A549 treated with Mapracorat at 1 μM for 4 hours (cell line): ENCODE measurements around the gene EOLA1. TPM values are rescaled to one million over a fixed set of nuclear protein-coding genes. Genes with fewer than 3 reads are reported as not detected.

Experiments
- total RNA-seq: library from RNA; stranded (reverse); fragments of 200-300 nt; extraction: Qiagen RNA extraction; gene quantifications from 5 replicates; pipeline ENCODE4 v1.2.3, GENCODE V29; 2022

EOLA1 gene
- 19.7 to 23.2 TPM (median 21.7 TPM) in 5 replicates for total RNA-seq

GRCh38 chrX:149540621-149541520, at the start of gene EOLA1:
Gene EOLA1 (plus strand): TSS chrX:149541012. CDS start chrX:149545631, 4,619 bp downstream.

GRCh38 chrX:149504915-149505651, 35.7 kb upstream of the EOLA1 start, which contains the start of gene IDS:
Gene IDS (minus strand): TSS chrX:149505306. CDS start chrX:149505137, 169 bp downstream.

GRCh38 chrX:149549701-149550100, 8.9 kb downstream of the EOLA1 start, which contains the start of gene HSFX3:
Gene HSFX3 (minus strand): TSS chrX:149549924. CDS start chrX:149549852, 72 bp downstream.

GRCh38 chrX:149587359-149587758, 46.5 kb downstream of the EOLA1 start, which contains the start of gene MAGEA9B:
Gene MAGEA9B (minus strand): TSS chrX:149587459. CDS start chrX:149583179, 4,280 bp downstream.

GRCh38 chrX:149595214-149595613, 54.4 kb downstream of the EOLA1 start, which contains the start of gene HSFX2:
Gene HSFX2 (minus strand): TSS chrX:149595314. CDS start chrX:149594700, 614 bp downstream.

Other genes starting within 250 kb of the EOLA1 start
- gene IDS, start 35.7 kb upstream of the EOLA1 start, total RNA-seq: 79.7 to 110 TPM (median 101 TPM) in 5 replicates
- gene HSFX3, start 8.9 kb downstream of the EOLA1 start, total RNA-seq: not detected in 5 replicates
- gene MAGEA9B, start 46.4 kb downstream of the EOLA1 start, total RNA-seq: not detected in 5 replicates
- 0.14 to 0.27 TPM (median 0.17 TPM) in 3 of 5 replicates, not detected in the others for gene HSFX2, start 54.3 kb downstream of the EOLA1 start, total RNA-seq
- 25.7 to 28.7 TPM (median 27.0 TPM) in 5 replicates for gene TMEM185A, start 90.8 kb downstream of the EOLA1 start, total RNA-seq
- gene MAGEA11, start 171.0 kb downstream of the EOLA1 start, total RNA-seq: 0.07 TPM in 1 of 5 replicates, not detected in the others
- 0.09 to 0.53 TPM (median 0.24 TPM) in 5 replicates for gene HSFX1, start 233.1 kb downstream of the EOLA1 start, total RNA-seq
- gene MAGEA9, start 240.9 kb downstream of the EOLA1 start, total RNA-seq: not detected in 5 replicates